Measurements from ENCODE around the gene KIF27.
A peak's percentile ranks its signal among the peaks of the same experiment; 100 is the strongest.
"Not testable (repeated sequence)": the region's sequence is repeated elsewhere in the genome, so short reads cannot be mapped to it uniquely, and the experiment has no call there.

The KIF27 gene

DNA sequence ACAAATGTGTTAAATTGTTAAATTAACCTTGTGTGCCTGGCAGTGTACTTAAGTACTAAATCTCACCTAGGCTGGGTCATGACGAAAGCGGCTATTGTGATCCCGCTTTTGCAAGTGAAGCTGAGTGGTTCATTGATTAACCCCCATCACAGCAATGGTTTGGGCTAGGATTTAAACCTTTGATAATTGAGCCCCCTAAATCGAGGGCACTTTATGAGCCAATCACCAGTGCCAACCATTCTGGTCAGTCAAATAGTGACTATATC lies 35.9 kb upstream of the KIF27 start:
- FAIRE-seq, result peak; percentile 5
- TF ChIP-seq TAF1 (IDR thresholded peaks at IDR 0.05; ENCODE audit: borderline replicate concordance, low read depth, low read length), result no peak
- TF ChIP-seq POLR2AphosphoS5 (IDR thresholded peaks at IDR 0.05; ENCODE audit: low read depth, low read length), result no peak

DNA sequence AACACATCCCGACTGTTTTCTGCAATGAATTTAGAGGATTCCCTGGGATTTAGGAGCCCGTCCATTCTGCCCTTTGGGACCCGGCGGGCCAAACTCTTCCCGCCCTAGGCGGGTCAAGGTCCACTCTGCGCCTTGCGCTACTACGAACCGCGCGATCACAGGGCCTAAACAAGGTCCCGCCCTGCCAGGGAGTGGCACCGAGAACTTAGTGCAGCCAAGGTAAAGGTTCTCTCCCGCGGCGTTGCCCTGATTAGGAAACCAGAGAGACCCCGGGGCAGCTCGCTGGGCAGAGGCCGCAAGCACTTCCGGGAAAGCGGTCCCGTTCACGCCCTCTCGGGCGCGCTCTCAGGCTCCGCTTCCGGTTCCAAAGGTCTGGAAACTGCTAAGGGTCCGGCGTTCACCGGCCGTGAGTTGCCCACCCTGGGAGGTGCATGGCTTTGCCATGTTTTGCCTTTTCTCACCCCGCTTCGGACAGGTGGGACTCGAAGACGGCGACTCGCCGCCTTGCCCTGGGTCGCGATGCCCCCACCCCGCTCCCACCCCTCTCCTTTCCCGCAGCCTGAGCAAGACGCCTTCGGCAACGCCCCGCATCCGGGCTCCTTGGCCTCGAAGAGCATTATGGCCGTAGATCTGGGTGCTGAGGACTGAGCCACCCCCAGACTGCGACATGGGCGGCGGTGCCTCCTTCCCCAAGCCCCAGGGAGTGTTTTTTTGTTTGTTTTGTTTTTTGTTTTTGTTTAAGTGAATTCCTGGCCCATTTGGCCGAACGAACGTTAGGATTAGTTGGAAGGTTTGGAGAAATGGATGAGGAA lies 35.4 kb upstream of the KIF27 start:
- DNase-seq (ENCODE audit: insufficient read length) (peak; percentile 60), FAIRE-seq (peak; percentile 33)
- TF ChIP-seq POLR2AphosphoS5 (IDR thresholded peaks at IDR 0.05; ENCODE audit: low read depth, low read length), result peak; percentile 44; the same call in 1 of the 2 replicates
- TF ChIP-seq POLR2A (IDR thresholded peaks at IDR 0.05; ENCODE audit: low read depth, low read length), result peak; percentile 64; the same call in 1 of the 2 replicates
- 0 out of 2 replicates have a peak, but pooled peaks have one; percentile 34 for TF ChIP-seq TAF1 (IDR thresholded peaks at IDR 0.05; ENCODE audit: borderline replicate concordance, low read depth, low read length)

More for the DNA sequence above, 35.9 kb upstream of the KIF27 start:
- DNase-seq (ENCODE audit: insufficient read length), result no peak

DNA sequence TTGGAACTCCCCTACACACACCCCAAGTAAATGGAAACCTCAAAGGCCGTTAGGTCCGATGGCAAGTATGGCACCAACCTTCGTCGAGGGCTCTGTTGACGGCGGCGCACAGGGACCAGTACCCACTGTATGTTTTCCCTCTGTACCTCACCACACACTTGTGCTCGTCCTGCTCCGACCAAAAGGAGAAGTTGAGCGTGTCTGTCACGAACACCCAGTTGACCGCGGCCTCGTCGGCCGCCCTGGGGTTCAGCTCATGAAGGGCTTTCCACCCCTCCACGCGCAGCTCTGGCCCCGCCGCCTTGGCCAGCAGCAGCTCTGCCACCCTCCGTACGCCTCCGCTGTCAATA lies 34.8 kb upstream of the KIF27 start:
- FAIRE-seq (peak; percentile 40), DNase-seq (ENCODE audit: insufficient read length) (peak; percentile 41)
- TF ChIP-seq POLR2AphosphoS5 (IDR thresholded peaks at IDR 0.05; ENCODE audit: low read depth, low read length) (no peak), POLR2A (IDR thresholded peaks at IDR 0.05; ENCODE audit: low read depth, low read length) (no peak), TAF1 (IDR thresholded peaks at IDR 0.05; ENCODE audit: borderline replicate concordance, low read depth, low read length) (no peak)

- DNase-seq (ENCODE audit: insufficient read length); FAIRE-seq: not testable (repeated sequence)
Observed at GRCh38 chr9:83948096-83948495, 26.9 kb upstream of the KIF27 start.

- FAIRE-seq (no peak), DNase-seq (ENCODE audit: insufficient read length) (no peak)
- TF ChIP-seq POLR2A (IDR thresholded peaks at IDR 0.05; ENCODE audit: low read depth, low read length), result no peak
- no peak for TF ChIP-seq POLR2AphosphoS5 (IDR thresholded peaks at IDR 0.05; ENCODE audit: low read depth, low read length)
- no peak for TF ChIP-seq TAF1 (IDR thresholded peaks at IDR 0.05; ENCODE audit: borderline replicate concordance, low read depth, low read length)
Observed at GRCh38 chr9:83940590-83941303, 19.5 kb upstream of the KIF27 start.

DNA sequence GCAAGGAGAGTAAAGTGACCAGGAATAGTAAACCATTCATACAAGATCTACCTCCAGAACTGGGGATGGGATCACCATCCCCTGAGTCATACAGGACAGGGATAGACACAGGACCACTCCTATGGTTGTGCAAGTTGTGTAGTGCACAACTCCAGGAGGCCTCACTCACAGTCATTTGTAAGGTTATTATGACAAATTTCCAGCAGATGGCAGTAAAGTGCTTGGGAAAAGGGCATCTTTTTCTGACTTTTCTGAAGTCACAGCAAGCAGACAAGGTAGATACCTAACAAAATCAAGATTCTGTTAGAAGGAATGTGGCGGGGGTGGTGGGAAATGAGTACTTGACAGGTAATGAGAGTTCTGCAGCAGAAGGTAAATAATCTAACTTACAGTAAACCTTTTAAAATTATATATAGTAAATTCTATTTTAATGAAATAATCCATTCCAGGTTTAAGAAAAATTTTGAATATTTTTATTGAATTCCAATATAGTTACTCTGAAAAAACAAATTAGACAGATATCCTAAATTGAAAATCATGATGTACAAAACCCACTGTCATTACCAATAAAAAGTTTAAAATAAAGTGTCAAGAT lies 16.7 kb upstream of the KIF27 start:
- no peak for TF ChIP-seq POLR2A (IDR thresholded peaks at IDR 0.05; ENCODE audit: low read depth, low read length)
- no peak for TF ChIP-seq POLR2AphosphoS5 (IDR thresholded peaks at IDR 0.05; ENCODE audit: low read depth, low read length)
- TF ChIP-seq TAF1 (IDR thresholded peaks at IDR 0.05; ENCODE audit: borderline replicate concordance, low read depth, low read length), result no peak
- DNase-seq (ENCODE audit: insufficient read length) (peak; percentile 13), FAIRE-seq (peak; percentile 86)

GRCh38 chr9:83936523-83936922 lies 15.3 kb upstream of the KIF27 start:
- DNase-seq (ENCODE audit: insufficient read length), result no peak
- TF ChIP-seq POLR2A (IDR thresholded peaks at IDR 0.05; ENCODE audit: low read depth, low read length) (no peak), TAF1 (IDR thresholded peaks at IDR 0.05; ENCODE audit: borderline replicate concordance, low read depth, low read length) (no peak), POLR2AphosphoS5 (IDR thresholded peaks at IDR 0.05; ENCODE audit: low read depth, low read length) (no peak)
- no peak for FAIRE-seq

DNA sequence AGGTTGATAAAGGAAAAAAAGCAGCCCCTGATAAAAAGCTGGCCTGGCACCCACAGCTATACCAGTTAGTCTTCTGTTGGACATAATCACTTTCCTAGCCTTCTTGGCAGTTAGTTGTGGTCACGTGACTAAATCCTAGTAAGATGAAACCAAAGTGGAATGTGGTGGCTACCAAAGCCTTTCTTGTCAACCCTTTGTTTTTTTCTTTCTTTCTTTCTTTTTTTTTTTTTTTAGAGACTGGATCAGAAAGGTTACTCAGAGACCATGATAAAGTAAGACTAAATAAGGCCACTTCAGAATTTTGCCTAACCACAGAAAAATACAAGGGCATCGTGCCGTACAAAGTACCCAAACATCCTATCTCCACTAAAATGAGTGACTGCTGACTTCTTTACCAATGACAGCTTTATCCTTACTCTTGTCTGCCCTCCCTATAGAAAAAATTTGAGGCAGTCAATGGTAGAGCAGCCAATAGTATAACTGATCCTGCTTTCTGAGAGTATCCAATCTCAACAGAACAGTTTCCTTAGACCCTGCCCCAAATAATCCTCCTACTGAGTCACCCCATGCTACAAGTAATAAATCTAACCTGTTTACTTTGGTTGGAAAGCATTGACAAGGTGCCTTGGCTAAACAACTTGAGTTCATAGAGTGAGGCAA lies 14.2 kb upstream of the KIF27 start:
- FAIRE-seq (no peak), DNase-seq (ENCODE audit: insufficient read length) (no peak)
- no peak for TF ChIP-seq TAF1 (IDR thresholded peaks at IDR 0.05; ENCODE audit: borderline replicate concordance, low read depth, low read length)
- no peak for TF ChIP-seq POLR2AphosphoS5 (IDR thresholded peaks at IDR 0.05; ENCODE audit: low read depth, low read length)
- TF ChIP-seq POLR2A (IDR thresholded peaks at IDR 0.05; ENCODE audit: low read depth, low read length), result no peak

DNA sequence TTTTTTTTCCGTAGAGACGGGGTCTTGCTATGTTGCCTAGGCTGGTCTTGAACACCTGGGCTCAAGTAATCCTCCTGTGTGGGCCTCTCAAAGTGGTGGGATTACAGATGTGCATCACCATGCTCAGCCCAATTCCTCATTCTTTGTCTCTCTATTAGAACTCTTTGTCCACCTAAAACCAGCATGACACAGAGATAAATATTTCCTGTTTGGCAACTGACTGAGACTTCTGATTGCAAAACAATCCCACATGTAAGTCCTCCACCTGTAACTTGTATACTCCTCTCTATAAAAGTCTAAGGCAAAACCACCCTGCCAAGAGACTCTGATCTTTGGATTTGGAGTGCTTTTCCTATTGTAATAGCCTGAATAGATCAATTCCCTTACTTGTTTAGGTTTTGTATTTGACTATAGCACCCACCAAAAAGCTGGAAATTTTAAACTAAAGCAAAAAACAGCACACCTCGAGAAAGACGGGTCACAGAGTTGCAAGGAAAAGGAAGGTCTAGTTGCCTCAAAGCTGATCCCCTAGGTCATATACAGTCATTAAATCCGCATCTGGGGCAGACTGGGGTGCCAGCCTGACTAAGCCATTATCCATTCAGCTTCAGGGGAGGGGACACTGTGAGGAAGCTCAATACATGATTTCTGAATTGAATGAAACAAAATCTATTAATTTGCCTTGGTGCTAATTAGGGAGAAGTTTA lies 13.5 kb upstream of the KIF27 start:
- TF ChIP-seq POLR2A (IDR thresholded peaks at IDR 0.05; ENCODE audit: low read depth, low read length) (no peak), POLR2AphosphoS5 (IDR thresholded peaks at IDR 0.05; ENCODE audit: low read depth, low read length) (no peak), TAF1 (IDR thresholded peaks at IDR 0.05; ENCODE audit: borderline replicate concordance, low read depth, low read length) (no peak)
- no peak for DNase-seq (ENCODE audit: insufficient read length)
- FAIRE-seq, result no peak

GRCh38 chr9:83933790-83934189 lies 12.6 kb upstream of the KIF27 start:
- TF ChIP-seq TAF1 (IDR thresholded peaks at IDR 0.05; ENCODE audit: borderline replicate concordance, low read depth, low read length), result no peak
- no peak for TF ChIP-seq POLR2A (IDR thresholded peaks at IDR 0.05; ENCODE audit: low read depth, low read length)
- TF ChIP-seq POLR2AphosphoS5 (IDR thresholded peaks at IDR 0.05; ENCODE audit: low read depth, low read length), result no peak
- DNase-seq (ENCODE audit: insufficient read length) (no peak), FAIRE-seq (no peak)

- DNase-seq (ENCODE audit: insufficient read length) (no peak), FAIRE-seq (no peak)
- TF ChIP-seq POLR2AphosphoS5 (IDR thresholded peaks at IDR 0.05; ENCODE audit: low read depth, low read length), result no peak
- no peak for TF ChIP-seq POLR2A (IDR thresholded peaks at IDR 0.05; ENCODE audit: low read depth, low read length)
- no peak for TF ChIP-seq TAF1 (IDR thresholded peaks at IDR 0.05; ENCODE audit: borderline replicate concordance, low read depth, low read length)
Observed at GRCh38 chr9:83932851-83933250, 11.6 kb upstream of the KIF27 start.

Data from GM12892 (cell line).